Measurements from ENCODE around the gene ALDH1A2.

GRCh38 chr15:57914350-57915055 lies 151.0 kb downstream of the ALDH1A2 start:
- TF ChIP-seq, protein P1, sequence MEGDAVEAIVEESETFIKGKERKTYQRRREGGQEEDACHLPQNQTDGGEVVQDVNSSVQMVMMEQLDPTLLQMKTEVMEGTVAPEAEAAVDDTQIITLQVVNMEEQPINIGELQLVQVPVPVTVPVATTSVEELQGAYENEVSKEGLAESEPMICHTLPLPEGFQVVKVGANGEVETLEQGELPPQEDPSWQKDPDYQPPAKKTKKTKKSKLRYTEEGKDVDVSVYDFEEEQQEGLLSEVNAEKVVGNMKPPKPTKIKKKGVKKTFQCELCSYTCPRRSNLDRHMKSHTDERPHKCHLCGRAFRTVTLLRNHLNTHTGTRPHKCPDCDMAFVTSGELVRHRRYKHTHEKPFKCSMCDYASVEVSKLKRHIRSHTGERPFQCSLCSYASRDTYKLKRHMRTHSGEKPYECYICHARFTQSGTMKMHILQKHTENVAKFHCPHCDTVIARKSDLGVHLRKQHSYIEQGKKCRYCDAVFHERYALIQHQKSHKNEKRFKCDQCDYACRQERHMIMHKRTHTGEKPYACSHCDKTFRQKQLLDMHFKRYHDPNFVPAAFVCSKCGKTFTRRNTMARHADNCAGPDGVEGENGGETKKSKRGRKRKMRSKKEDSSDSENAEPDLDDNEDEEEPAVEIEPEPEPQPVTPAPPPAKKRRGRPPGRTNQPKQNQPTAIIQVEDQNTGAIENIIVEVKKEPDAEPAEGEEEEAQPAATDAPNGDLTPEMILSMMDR (IDR thresholded peaks at IDR 0.05): no peak
- TF ChIP-seq POLR2A (IDR thresholded peaks at IDR 0.05): no peak
